ENCODE measurements around the gene ZNF311.
"Not testable (repeated sequence)": the region's sequence is repeated elsewhere in the genome, so short reads cannot be mapped to it uniquely, and the experiment has no call there.

Gene ZNF311

GRCh38 chr6:28969129-28969528 lies 36.0 kb downstream of the ZNF311 start:
- no peak for DNase-seq (ENCODE audit: low read depth)
- H3K4me3 ChIP-seq (ENCODE audit: low read depth, low read length) = no peak overlapping the region
- TF ChIP-seq CTCF (IDR thresholded peaks at IDR 0.05; ENCODE audit: insufficient read depth, low read depth, low read length, missing control alignments) = no peak

DNA sequence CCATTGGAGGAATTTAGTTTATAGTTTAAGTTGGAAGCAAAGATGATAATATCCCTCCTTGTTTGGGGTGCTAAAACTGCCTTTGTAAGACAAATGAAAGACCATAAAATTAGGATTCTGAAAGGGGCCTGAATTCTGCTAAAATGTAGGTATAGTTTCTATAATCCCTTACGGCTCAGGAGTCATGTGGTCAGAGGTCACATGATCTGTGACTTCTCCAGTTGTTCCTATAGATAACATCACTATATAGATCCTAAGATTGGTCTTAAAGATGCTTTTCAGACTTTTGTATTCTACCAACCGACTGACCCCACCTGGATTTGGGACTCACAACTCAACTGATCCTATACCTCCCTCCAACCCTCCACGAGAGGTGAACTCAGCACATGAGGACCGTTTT lies 36.6 kb downstream of the ZNF311 start:
- DNase-seq (ENCODE audit: low read depth) = no peak
- TF ChIP-seq CTCF (IDR thresholded peaks at IDR 0.05; ENCODE audit: insufficient read depth, low read depth, low read length, missing control alignments) = no peak
- H3K4me3 ChIP-seq (ENCODE audit: low read depth, low read length) = no peak overlapping the region

DNA sequence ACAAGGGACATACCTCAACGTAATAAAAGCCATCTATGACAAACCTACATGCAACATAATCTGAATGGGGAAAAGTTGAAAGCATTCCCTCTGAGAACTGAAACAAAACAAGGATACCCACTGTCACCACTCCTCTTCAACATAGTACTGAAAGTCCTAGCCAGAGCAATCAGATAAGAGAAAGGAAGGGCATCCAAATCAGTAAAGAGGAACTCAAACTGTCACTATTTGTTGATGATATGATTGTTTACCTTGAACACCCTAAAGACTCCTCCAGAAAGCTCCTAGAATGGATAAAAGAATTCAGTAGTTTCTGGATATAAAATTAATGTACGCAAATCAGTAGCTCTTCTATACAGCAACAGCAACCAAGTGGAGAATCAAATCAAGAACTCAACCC lies 39.4 kb downstream of the ZNF311 start:
- DNase-seq (ENCODE audit: low read depth) = no peak
- no peak overlapping the region for H3K4me3 ChIP-seq (ENCODE audit: low read depth, low read length)
- no peak for TF ChIP-seq CTCF (IDR thresholded peaks at IDR 0.05; ENCODE audit: insufficient read depth, low read depth, low read length, missing control alignments)

- DNase-seq (ENCODE audit: low read depth) = no peak
- H3K4me3 ChIP-seq (ENCODE audit: low read depth, low read length) = no peak overlapping the region
- TF ChIP-seq CTCF (IDR thresholded peaks at IDR 0.05; ENCODE audit: insufficient read depth, low read depth, low read length, missing control alignments) = no peak
Measured at GRCh38 chr6:28960846-28961500, 44.1 kb downstream of the ZNF311 start.

DNA sequence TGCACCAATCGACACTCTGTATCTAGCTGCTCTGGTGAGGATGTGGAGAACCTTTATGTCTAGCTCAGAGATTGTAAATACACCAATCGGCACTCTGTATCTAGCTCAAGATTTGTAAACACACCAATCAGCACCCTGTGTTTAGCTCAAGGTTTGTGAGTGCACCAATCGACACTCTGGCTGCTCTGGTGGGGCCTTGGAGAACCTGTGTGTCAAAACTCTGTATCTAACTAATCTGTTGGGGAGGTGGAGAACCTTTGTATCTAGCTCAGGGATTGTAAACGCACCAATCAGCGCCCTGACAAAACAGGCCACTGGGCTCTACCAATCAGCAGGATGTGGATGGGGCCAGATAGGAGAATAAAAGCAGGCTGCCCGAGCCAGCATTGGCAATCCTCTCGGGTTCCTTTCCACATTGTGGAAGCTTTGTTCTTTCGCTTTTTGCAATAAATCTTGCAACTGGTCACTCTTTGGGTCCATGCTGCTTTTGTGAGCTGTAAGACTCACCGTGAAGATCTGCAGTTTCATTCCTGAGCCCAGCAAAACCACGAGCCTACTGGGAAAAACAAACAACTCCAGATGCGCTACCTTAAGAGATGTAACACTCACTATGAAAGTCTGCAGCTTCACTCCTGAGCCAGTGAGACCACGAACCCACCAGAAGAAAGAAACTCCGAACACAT lies 46.4 kb downstream of the ZNF311 start:
- not testable (repeated sequence) for H3K4me3 ChIP-seq (ENCODE audit: low read depth, low read length); DNase-seq (ENCODE audit: low read depth)

DNA sequence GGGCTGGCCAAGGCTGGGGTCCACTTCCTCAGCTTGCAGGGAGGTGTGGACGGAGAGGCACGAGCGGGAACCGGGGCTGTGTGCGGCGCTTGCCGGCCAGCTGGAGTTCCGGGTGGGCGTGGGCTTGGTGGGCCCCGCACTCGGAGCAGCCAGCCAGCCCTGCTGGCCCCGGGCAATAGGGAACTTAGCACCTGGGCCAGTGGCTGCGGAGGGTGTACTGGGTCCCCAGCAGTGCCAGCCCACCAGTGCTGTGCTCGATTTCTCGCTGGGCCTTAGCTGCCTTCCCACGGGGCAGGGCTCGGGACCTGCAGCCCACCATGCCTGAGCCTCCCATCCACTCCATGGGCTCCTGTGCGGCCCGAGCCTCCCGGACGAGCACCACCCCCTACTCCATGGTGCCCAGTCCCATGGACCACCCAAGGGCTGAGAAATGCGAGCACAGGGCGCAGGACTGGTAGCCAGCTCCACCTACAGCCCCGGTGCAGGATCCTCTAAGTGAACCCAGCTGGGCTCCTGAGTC lies 47.3 kb downstream of the ZNF311 start:
- DNase-seq (ENCODE audit: low read depth); H3K4me3 ChIP-seq (ENCODE audit: low read depth, low read length): not testable (repeated sequence)

- no peak for DNase-seq (ENCODE audit: low read depth)
- no peak for TF ChIP-seq CTCF (IDR thresholded peaks at IDR 0.05; ENCODE audit: insufficient read depth, low read depth, low read length, missing control alignments)
- H3K4me3 ChIP-seq (ENCODE audit: low read depth, low read length) = no peak overlapping the region
Measured at GRCh38 chr6:28956331-28956730, 48.8 kb downstream of the ZNF311 start.
